Neutrophil (primary cell): ENCODE data around the gene B9D2.

Experiments
- H3K27ac ChIP-seq: fragments of 200-600 bp; sonication (generic); 2 replicates; pipeline ENCODE4 v1.5.1; 2016; ENCODE audit warnings: mild to moderate bottlenecking, moderate library complexity
- H3K27me3 ChIP-seq: fragments of 200-600 bp; sonication (generic); 2 replicates; pipeline ENCODE4 v1.6.0; 2016; ENCODE audit warnings: mild to moderate bottlenecking
- H3K36me3 ChIP-seq: fragments of 200-600 bp; sonication (generic); 2 replicates; pipeline ENCODE4 v1.5.1; 2017
- H3K4me1 ChIP-seq, 2 experiments: fragments of 200-600 bp in 1 of 2; sonication (generic) in 1 of 2; 1 replicate in 1 of 2; 2 replicates in 1 of 2; pipeline versions ENCODE4 v1.5.1 to v1.6.1; 2013 to 2016; ENCODE audit warnings: low read depth in 1 of 2, low read length in 1 of 2, mild to moderate bottlenecking in 1 of 2, moderate library complexity in 1 of 2; ENCODE audit not compliant: control insufficient read depth in 1 of 2, insufficient read depth in 1 of 2
- H3K4me3 ChIP-seq, 2 experiments: fragments of 200-600 bp in 1 of 2; sonication (generic) in 1 of 2; 1 replicate in 1 of 2; 2 replicates in 1 of 2; pipeline ENCODE4 v1.5.1; 2013 to 2016; ENCODE audit warnings: low read depth in 1 of 2, low read length in 1 of 2, mild to moderate bottlenecking in 1 of 2, moderate library complexity in 1 of 2
- H3K9me3 ChIP-seq: fragments of 200-600 bp; sonication (generic); 2 replicates; pipeline ENCODE4 v1.5.1; 2016
- CTCF ChIP-seq: fragments of 200-600 bp; sonication (generic); IDR thresholded peaks from 2 replicates; pipeline ENCODE4 v1.5.1; 2016; ENCODE audit warnings: antibody characterized with exemption

B9D2 gene

GRCh38 chr19:41324921-41325639, 38.9 kb downstream of the B9D2 start:
- Histone ChIP-seq H3K9me3 (no peaks in the 10 kb centered on the region), H3K36me3 (peaks cover 49% of the 10 kb centered on the region), H3K27me3 (no peaks in the 10 kb centered on the region), H3K4me1 (peaks cover 88 to 91% of the 10 kb centered on the region in 2 experiments), H3K4me3 (peak overlapping the region; percentile 15 to 69), H3K27ac (peak overlapping the region; percentile 92)
- TF ChIP-seq CTCF, result no peak

DNA sequence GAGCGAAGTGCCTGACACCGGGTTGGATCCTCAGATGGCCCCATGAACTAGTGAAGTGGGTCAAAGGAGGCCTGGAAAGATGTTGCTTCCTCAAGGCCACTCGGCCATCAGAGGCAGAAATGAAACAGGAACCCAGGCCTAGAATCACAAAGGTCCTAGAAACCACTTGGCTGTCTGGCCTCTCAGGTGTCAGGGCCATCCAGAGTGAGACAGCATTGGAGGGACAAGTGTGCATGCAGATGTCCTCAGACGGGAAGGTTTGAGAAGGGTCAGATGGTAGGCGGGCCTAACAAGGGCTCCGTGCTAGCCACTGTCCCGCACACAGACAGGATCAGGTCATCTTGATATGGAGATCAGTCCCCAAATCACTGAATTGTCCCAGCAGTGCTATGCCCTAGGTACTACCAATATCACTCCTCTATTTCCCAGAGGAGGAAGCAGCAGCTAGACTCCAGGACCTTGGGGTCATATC, 39.7 kb downstream of the B9D2 start:
- peaks cover 54% of the 10 kb centered on the region for H3K36me3 ChIP-seq
- H3K4me1 ChIP-seq, result peaks cover 80 to 82% of the 10 kb centered on the region in 2 experiments
- no peaks in the 10 kb centered on the region for H3K9me3 ChIP-seq
- H3K27ac ChIP-seq, result peak overlapping the region; percentile 92
- H3K4me3 ChIP-seq, result peak overlapping the region in 1 of 2 experiments; percentile 69
- no peaks in the 10 kb centered on the region for H3K27me3 ChIP-seq
- no peak for TF ChIP-seq CTCF

DNA sequence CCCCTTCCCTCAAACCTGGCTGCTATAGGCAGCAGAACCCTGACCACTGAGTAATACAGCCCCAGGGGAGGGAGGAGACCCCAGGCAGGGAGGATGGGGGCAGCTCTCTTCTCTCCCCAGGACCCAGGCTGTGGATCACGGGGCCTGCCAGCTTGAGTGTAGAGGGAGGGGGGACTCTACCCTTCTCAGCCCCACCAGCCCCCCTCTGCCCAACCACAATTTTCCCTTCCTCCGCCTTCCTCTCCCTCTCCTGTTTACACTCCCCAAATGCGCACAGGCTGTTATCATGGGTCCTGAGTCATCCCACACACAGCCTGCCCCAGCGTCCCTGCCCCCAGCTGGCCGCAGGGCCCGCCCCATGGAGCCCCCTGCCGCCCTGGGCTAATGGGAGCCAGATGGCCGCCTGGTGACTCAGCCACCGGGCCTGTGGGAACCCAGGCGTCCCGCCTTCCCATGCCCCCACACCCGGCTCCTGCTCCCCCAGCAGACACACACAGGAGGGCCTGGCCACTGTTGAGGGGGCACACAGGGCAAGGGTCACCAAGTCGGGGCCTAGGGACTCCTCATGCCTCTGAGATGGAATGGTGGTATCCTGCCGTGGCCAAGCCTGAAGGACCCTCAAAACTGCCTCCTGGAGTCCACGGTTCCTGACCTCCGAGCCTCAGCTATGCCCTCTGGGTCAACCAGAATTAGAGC, 40.4 kb downstream of the B9D2 start:
- Histone ChIP-seq H3K27me3 (no peaks in the 10 kb centered on the region), H3K4me3 (peak overlapping the region in 1 of 2 experiments; percentile 69), H3K36me3 (peaks cover 61% of the 10 kb centered on the region), H3K9me3 (no peaks in the 10 kb centered on the region), H3K27ac (peak overlapping the region; percentile 92), H3K4me1 (peaks cover 73 to 76% of the 10 kb centered on the region in 2 experiments)
- no peak for TF ChIP-seq CTCF

DNA sequence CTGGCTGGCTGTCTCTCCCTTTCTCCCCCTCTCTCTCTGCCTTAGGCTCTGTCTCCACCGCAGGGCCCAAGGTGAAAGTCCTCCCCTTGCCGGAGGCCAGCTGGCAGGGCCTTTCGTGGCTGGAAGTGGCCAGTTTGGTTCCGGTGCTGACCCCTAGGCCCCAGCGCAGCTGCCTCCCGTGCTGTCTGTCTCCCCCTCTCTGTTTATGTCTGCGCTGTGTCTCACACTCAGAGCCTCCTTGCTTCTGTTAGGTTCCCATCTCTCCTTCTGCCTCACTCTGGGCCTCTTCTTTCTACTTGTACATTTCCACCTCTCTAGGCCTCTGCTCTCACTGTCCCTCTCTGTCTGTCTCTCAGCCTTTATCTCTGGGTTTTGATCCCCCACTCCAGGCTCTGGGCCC, 40.9 kb downstream of the B9D2 start:
- H3K27me3 ChIP-seq, result no peaks in the 10 kb centered on the region
- H3K9me3 ChIP-seq, result no peaks in the 10 kb centered on the region
- no peak for TF ChIP-seq CTCF
- H3K4me1 ChIP-seq, result peaks cover 68 to 70% of the 10 kb centered on the region in 2 experiments
- peak overlapping the region; percentile 92 for H3K27ac ChIP-seq
- H3K36me3 ChIP-seq, result peaks cover 62% of the 10 kb centered on the region
- H3K4me3 ChIP-seq, result no peak overlapping the region

- H3K4me1 ChIP-seq, result peaks cover 63 to 64% of the 10 kb centered on the region in 2 experiments
- H3K27me3 ChIP-seq, result no peaks in the 10 kb centered on the region
- no peak overlapping the region for H3K4me3 ChIP-seq
- H3K9me3 ChIP-seq, result no peaks in the 10 kb centered on the region
- H3K36me3 ChIP-seq, result peaks cover 56% of the 10 kb centered on the region
- no peak for TF ChIP-seq CTCF
- H3K27ac ChIP-seq, result peak overlapping the region; percentile 92
Measured at GRCh38 chr19:41322451-41322850, 41.5 kb downstream of the B9D2 start.
